ENCODE data around the gene TMEM229B.

Gene TMEM229B

GRCh38 chr14:67508956-67509355 lies 20.4 kb upstream of the TMEM229B start:
- TF ChIP-seq PAX5 (IDR thresholded peaks at IDR 0.05; ENCODE audit: insufficient read depth, low read length, severe bottlenecking) (no peak), POU2F2 (IDR thresholded peaks at IDR 0.05; ENCODE audit: low read depth, low read length) (no peak), POLR2A (IDR thresholded peaks at IDR 0.05; ENCODE audit: low read depth, low read length) (no peak), TAF1 (IDR thresholded peaks at IDR 0.05; ENCODE audit: low read depth, low read length) (no peak), SPI1 (IDR thresholded peaks at IDR 0.05; ENCODE audit: low read depth, low read length) (no peak), POLR2AphosphoS5 (IDR thresholded peaks at IDR 0.05; ENCODE audit: low read depth, low read length) (no peak)
- FAIRE-seq, result peak; percentile 66

GRCh38 chr14:67505254-67505653 lies 16.7 kb upstream of the TMEM229B start:
- DNase-seq (ENCODE audit: insufficient read length, low spot score), result no peak
- no peak for FAIRE-seq
- TF ChIP-seq TAF1 (IDR thresholded peaks at IDR 0.05; ENCODE audit: low read depth, low read length) (no peak), SPI1 (IDR thresholded peaks at IDR 0.05; ENCODE audit: low read depth, low read length) (no peak), PAX5 (IDR thresholded peaks at IDR 0.05; ENCODE audit: insufficient read depth, low read length, severe bottlenecking) (no peak), POLR2AphosphoS5 (IDR thresholded peaks at IDR 0.05; ENCODE audit: low read depth, low read length) (no peak), POLR2A (IDR thresholded peaks at IDR 0.05; ENCODE audit: low read depth, low read length) (no peak), POU2F2 (IDR thresholded peaks at IDR 0.05; ENCODE audit: low read depth, low read length) (no peak)

More at GRCh38 chr14:67508956-67509355, 20.4 kb upstream of the TMEM229B start:
- no peak for DNase-seq (ENCODE audit: insufficient read length, low spot score)

- no peak for FAIRE-seq
- no peak for TF ChIP-seq POU2F2 (IDR thresholded peaks at IDR 0.05; ENCODE audit: low read depth, low read length)
- TF ChIP-seq SPI1 (IDR thresholded peaks at IDR 0.05; ENCODE audit: low read depth, low read length), result no peak
- no peak for TF ChIP-seq POLR2AphosphoS5 (IDR thresholded peaks at IDR 0.05; ENCODE audit: low read depth, low read length)
- TF ChIP-seq PAX5 (IDR thresholded peaks at IDR 0.05; ENCODE audit: insufficient read depth, low read length, severe bottlenecking), result no peak
- TF ChIP-seq TAF1 (IDR thresholded peaks at IDR 0.05; ENCODE audit: low read depth, low read length), result no peak
- no peak for TF ChIP-seq POLR2A (IDR thresholded peaks at IDR 0.05; ENCODE audit: low read depth, low read length)
- no peak for DNase-seq (ENCODE audit: insufficient read length, low spot score)
These were observed 14.8 kb upstream of the TMEM229B start for GRCh38 chr14:67503331-67503730.

- TF ChIP-seq POU2F2 (IDR thresholded peaks at IDR 0.05; ENCODE audit: low read depth, low read length) (no peak), PAX5 (IDR thresholded peaks at IDR 0.05; ENCODE audit: insufficient read depth, low read length, severe bottlenecking) (no peak), POLR2AphosphoS5 (IDR thresholded peaks at IDR 0.05; ENCODE audit: low read depth, low read length) (no peak), SPI1 (IDR thresholded peaks at IDR 0.05; ENCODE audit: low read depth, low read length) (no peak), POLR2A (IDR thresholded peaks at IDR 0.05; ENCODE audit: low read depth, low read length) (no peak), TAF1 (IDR thresholded peaks at IDR 0.05; ENCODE audit: low read depth, low read length) (no peak)
- FAIRE-seq (no peak), DNase-seq (ENCODE audit: insufficient read length, low spot score) (no peak)
These were observed 14.3 kb upstream of the TMEM229B start for GRCh38 chr14:67502867-67503266.

GRCh38 chr14:67501670-67502069 lies 13.1 kb upstream of the TMEM229B start:
- FAIRE-seq (no peak), DNase-seq (ENCODE audit: insufficient read length, low spot score) (no peak)
- TF ChIP-seq POU2F2 (IDR thresholded peaks at IDR 0.05; ENCODE audit: low read depth, low read length), result no peak
- no peak for TF ChIP-seq POLR2AphosphoS5 (IDR thresholded peaks at IDR 0.05; ENCODE audit: low read depth, low read length)
- no peak for TF ChIP-seq SPI1 (IDR thresholded peaks at IDR 0.05; ENCODE audit: low read depth, low read length)
- no peak for TF ChIP-seq PAX5 (IDR thresholded peaks at IDR 0.05; ENCODE audit: insufficient read depth, low read length, severe bottlenecking)
- TF ChIP-seq POLR2A (IDR thresholded peaks at IDR 0.05; ENCODE audit: low read depth, low read length), result no peak
- TF ChIP-seq TAF1 (IDR thresholded peaks at IDR 0.05; ENCODE audit: low read depth, low read length), result no peak

- DNase-seq (ENCODE audit: insufficient read length, low spot score) (no peak), FAIRE-seq (no peak)
- no peak for TF ChIP-seq TAF1 (IDR thresholded peaks at IDR 0.05; ENCODE audit: low read depth, low read length)
- no peak for TF ChIP-seq PAX5 (IDR thresholded peaks at IDR 0.05; ENCODE audit: insufficient read depth, low read length, severe bottlenecking)
- TF ChIP-seq POU2F2 (IDR thresholded peaks at IDR 0.05; ENCODE audit: low read depth, low read length), result no peak
- no peak for TF ChIP-seq POLR2A (IDR thresholded peaks at IDR 0.05; ENCODE audit: low read depth, low read length)
- TF ChIP-seq POLR2AphosphoS5 (IDR thresholded peaks at IDR 0.05; ENCODE audit: low read depth, low read length), result no peak
These were observed 12.5 kb upstream of the TMEM229B start for GRCh38 chr14:67500981-67501380.

- DNase-seq (ENCODE audit: insufficient read length, low spot score) (no peak), FAIRE-seq (peak; percentile 5)
- no peak for TF ChIP-seq POLR2A (IDR thresholded peaks at IDR 0.05; ENCODE audit: low read depth, low read length)
- no peak for TF ChIP-seq POU2F2 (IDR thresholded peaks at IDR 0.05; ENCODE audit: low read depth, low read length)
- TF ChIP-seq TAF1 (IDR thresholded peaks at IDR 0.05; ENCODE audit: low read depth, low read length), result no peak
- TF ChIP-seq PAX5 (IDR thresholded peaks at IDR 0.05; ENCODE audit: insufficient read depth, low read length, severe bottlenecking), result no peak
- TF ChIP-seq SPI1 (IDR thresholded peaks at IDR 0.05; ENCODE audit: low read depth, low read length), result no peak
- TF ChIP-seq POLR2AphosphoS5 (IDR thresholded peaks at IDR 0.05; ENCODE audit: low read depth, low read length), result no peak
These were observed 9.2 kb upstream of the TMEM229B start for GRCh38 chr14:67497716-67498115.

- no peak for FAIRE-seq
- no peak for TF ChIP-seq SPI1 (IDR thresholded peaks at IDR 0.05; ENCODE audit: low read depth, low read length)
- no peak for DNase-seq (ENCODE audit: insufficient read length, low spot score)
These were observed 8.7 kb upstream of the TMEM229B start for GRCh38 chr14:67497216-67497615.

- TF ChIP-seq POU2F2 (IDR thresholded peaks at IDR 0.05; ENCODE audit: low read depth, low read length) (no peak), POLR2A (IDR thresholded peaks at IDR 0.05; ENCODE audit: low read depth, low read length) (no peak), POLR2AphosphoS5 (IDR thresholded peaks at IDR 0.05; ENCODE audit: low read depth, low read length) (no peak), PAX5 (IDR thresholded peaks at IDR 0.05; ENCODE audit: insufficient read depth, low read length, severe bottlenecking) (no peak), TAF1 (IDR thresholded peaks at IDR 0.05; ENCODE audit: low read depth, low read length) (no peak), SPI1 (IDR thresholded peaks at IDR 0.05; ENCODE audit: low read depth, low read length) (no peak)
- no peak for DNase-seq (ENCODE audit: insufficient read length, low spot score)
- no peak for FAIRE-seq
These were observed 7.3 kb upstream of the TMEM229B start for GRCh38 chr14:67495827-67496226.

- peak; percentile 93 for FAIRE-seq
These were observed 4.7 kb upstream of the TMEM229B start for GRCh38 chr14:67493092-67493717.

More at GRCh38 chr14:67493092-67493717, 4.7 kb upstream of the TMEM229B start:
- no peak for DNase-seq (ENCODE audit: insufficient read length, low spot score)
- TF ChIP-seq POLR2AphosphoS5 (IDR thresholded peaks at IDR 0.05; ENCODE audit: low read depth, low read length) (no peak), SPI1 (IDR thresholded peaks at IDR 0.05; ENCODE audit: low read depth, low read length) (peak; percentile 97), POLR2A (IDR thresholded peaks at IDR 0.05; ENCODE audit: low read depth, low read length) (no peak), POU2F2 (IDR thresholded peaks at IDR 0.05; ENCODE audit: low read depth, low read length) (0 out of 2 replicates have a peak, but pooled peaks have one; percentile 27)
